Inferior parietal cortex (tissue), 1 donor: ENCODE results near the gene SFMBT2.
A peak's percentile ranks its signal among the peaks of the same experiment; 100 is the strongest.

Experiments
- DNase-seq: peaks from one replicate; pipeline ENCODE4 v3.0.0-alpha.2; 2016; ENCODE audit errors: extremely low spot score

The SFMBT2 gene

GRCh38 chr10:7425691-7426090, 14.9 kb upstream of the SFMBT2 start:
- DNase-seq, result no peak

- no peak for DNase-seq
These were observed 14.1 kb upstream of the SFMBT2 start for GRCh38 chr10:7424919-7425318.

GRCh38 chr10:7424315-7424714, 13.5 kb upstream of the SFMBT2 start:
- no peak for DNase-seq

GRCh38 chr10:7423521-7423920, 12.7 kb upstream of the SFMBT2 start:
- no peak for DNase-seq

GRCh38 chr10:7421526-7421925, 10.7 kb upstream of the SFMBT2 start:
- no peak for DNase-seq

- no peak for DNase-seq
These were observed 9.2 kb upstream of the SFMBT2 start for GRCh38 chr10:7419998-7420397.

- DNase-seq, result no peak
These were observed 7.0 kb upstream of the SFMBT2 start for GRCh38 chr10:7417807-7418206.

- peak; percentile 77 for DNase-seq
These were observed 6.3 kb upstream of the SFMBT2 start for GRCh38 chr10:7417103-7417623.

GRCh38 chr10:7414766-7415165, 3.9 kb upstream of the SFMBT2 start:
- no peak for DNase-seq

- no peak for DNase-seq
These were observed 2.1 kb upstream of the SFMBT2 start for GRCh38 chr10:7412928-7413282.

- DNase-seq, result no peak
These were observed 1.5 kb upstream of the SFMBT2 start for GRCh38 chr10:7412237-7412927.

- DNase-seq, result no peak
These were observed 866 bp upstream of the SFMBT2 start for GRCh38 chr10:7411671-7412128.

- DNase-seq, result no peak
These were observed 453 bp downstream of the SFMBT2 start for GRCh38 chr10:7410301-7410861.

GRCh38 chr10:7409732-7410168, 1.1 kb downstream of the SFMBT2 start:
- DNase-seq, result no peak

GRCh38 chr10:7409045-7409731, 1.6 kb downstream of the SFMBT2 start:
- DNase-seq, result no peak

GRCh38 chr10:7408291-7409044, 2.4 kb downstream of the SFMBT2 start:
- peak; percentile 65 for DNase-seq

GRCh38 chr10:7407368-7408290, 3.2 kb downstream of the SFMBT2 start:
- DNase-seq, result no peak

GRCh38 chr10:7406712-7407333, 4.0 kb downstream of the SFMBT2 start:
- DNase-seq, result no peak

- no peak for DNase-seq
These were observed 5.2 kb downstream of the SFMBT2 start for GRCh38 chr10:7405637-7406036.

GRCh38 chr10:7403620-7404019, 7.2 kb downstream of the SFMBT2 start:
- DNase-seq, result no peak

- DNase-seq, result no peak
These were observed 9.1 kb downstream of the SFMBT2 start for GRCh38 chr10:7401782-7402181.
